GM19035 (cell line): Measurements from ENCODE around the gene CBFA2T2.
"Not testable (repeated sequence)": the region's sequence is repeated elsewhere in the genome, so short reads cannot be mapped to it uniquely, and the experiment has no call there.

Source experiments
- ATAC-seq: cut with Tn5 transposase; IDR thresholded peaks from one replicate; pipeline ENCODE4 v1.9.1; 2021; ENCODE audit not compliant: unreplicated experiment

The CBFA2T2 gene

GRCh38 chr20:33545763-33546162 lies 55.9 kb downstream of the CBFA2T2 start:
- ATAC-seq, result no peak

- no peak for ATAC-seq
Observed at GRCh38 chr20:33549229-33549999, 59.5 kb downstream of the CBFA2T2 start.

GRCh38 chr20:33551778-33552177 lies 61.9 kb downstream of the CBFA2T2 start:
- ATAC-seq, result no peak

GRCh38 chr20:33552519-33552918 lies 62.6 kb downstream of the CBFA2T2 start:
- ATAC-seq, result no peak

- no peak for ATAC-seq
Observed at GRCh38 chr20:33553516-33553915, 63.6 kb downstream of the CBFA2T2 start.

- peak; percentile 92 for ATAC-seq
Observed at GRCh38 chr20:33554914-33555420, 65.1 kb downstream of the CBFA2T2 start.

GRCh38 chr20:33555755-33556154 lies 65.9 kb downstream of the CBFA2T2 start:
- no peak for ATAC-seq

- no peak for ATAC-seq
Observed at GRCh38 chr20:33556246-33556645, 66.3 kb downstream of the CBFA2T2 start.

GRCh38 chr20:33558348-33559144 lies 68.7 kb downstream of the CBFA2T2 start:
- no peak for ATAC-seq

- ATAC-seq, result no peak
Observed at GRCh38 chr20:33559212-33559611, 69.3 kb downstream of the CBFA2T2 start.

GRCh38 chr20:33560026-33560425 lies 70.1 kb downstream of the CBFA2T2 start:
- no peak for ATAC-seq

- not testable (repeated sequence) for ATAC-seq
Observed at GRCh38 chr20:33561053-33561452, 71.2 kb downstream of the CBFA2T2 start.

- ATAC-seq, result no peak
Observed at GRCh38 chr20:33561692-33562601, 72.1 kb downstream of the CBFA2T2 start.

GRCh38 chr20:33563788-33564187 lies 73.9 kb downstream of the CBFA2T2 start:
- no peak for ATAC-seq

GRCh38 chr20:33566781-33567603 lies 77.1 kb downstream of the CBFA2T2 start:
- no peak for ATAC-seq

- no peak for ATAC-seq
Observed at GRCh38 chr20:33567949-33568348, 78.1 kb downstream of the CBFA2T2 start.

GRCh38 chr20:33568378-33568777 lies 78.5 kb downstream of the CBFA2T2 start:
- no peak for ATAC-seq

- no peak for ATAC-seq
Observed at GRCh38 chr20:33568868-33569801, 79.2 kb downstream of the CBFA2T2 start.

- ATAC-seq, result no peak
Observed at GRCh38 chr20:33569802-33570391, 80.0 kb downstream of the CBFA2T2 start.
